Hypothalamus (tissue), 51 donors: Measurements from ENCODE around the gene APOH.

ENCODE experiments used
- DNase-seq, 51 donors: peaks; one replicate each; lab custom pipeline; 2025; lab: John Stamatoyannopoulos, UW

Gene APOH

DNA sequence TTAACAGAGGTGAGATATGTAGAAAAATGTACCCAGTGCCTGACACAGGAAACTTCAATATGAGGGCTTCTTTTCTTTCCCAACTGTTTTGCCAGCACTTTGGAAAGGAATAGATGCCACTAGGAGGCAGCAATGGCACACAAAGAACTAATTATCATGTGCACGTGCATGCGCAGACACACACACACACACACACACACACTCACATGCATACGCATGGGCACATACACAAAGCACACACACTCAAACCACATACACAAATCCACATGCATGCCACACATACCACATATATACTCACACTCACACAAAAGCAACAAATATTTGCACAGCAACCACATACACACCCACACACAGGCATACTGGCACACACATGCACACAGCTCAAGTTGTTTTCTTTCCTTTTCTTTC lies 28.5 kb downstream of the APOH start:
- DNase-seq, result peak in 16 of 51 donors; percentile 1 to 38 (median 12)

DNA sequence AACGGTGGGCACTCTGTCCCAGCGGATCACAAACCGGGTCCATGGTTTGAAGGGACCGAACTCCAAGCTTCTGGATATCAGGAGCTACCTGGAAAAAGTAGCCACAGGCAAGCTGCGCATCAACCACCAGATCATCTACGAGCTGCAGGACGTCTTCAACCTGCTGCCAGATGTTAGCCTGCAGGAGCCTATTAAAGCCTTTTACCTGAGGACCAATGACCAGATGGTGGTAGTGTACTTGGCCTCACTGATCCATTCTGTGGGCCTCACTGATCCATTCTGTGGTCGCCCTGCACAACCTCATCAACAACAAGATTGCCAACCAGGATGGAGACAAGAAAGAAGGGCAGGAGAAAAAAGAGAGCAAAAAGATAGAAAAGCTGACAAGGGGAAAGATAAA lies 31.0 kb downstream of the APOH start:
- DNase-seq, result no peak

DNA sequence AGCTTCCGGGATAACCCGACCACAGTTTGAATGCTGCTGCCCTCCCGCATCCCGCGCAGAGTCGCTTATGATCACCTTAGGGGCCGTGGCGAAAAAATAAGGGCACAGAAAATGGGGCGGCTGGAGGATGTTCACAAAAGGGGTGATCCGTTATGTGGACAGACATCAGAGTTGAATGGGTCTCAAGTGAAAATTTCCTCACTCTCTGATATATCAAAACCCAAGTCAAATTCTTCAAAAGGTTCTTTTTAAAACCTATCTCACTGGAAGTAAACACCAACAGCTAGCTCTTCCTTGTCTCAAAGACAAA lies 36.9 kb downstream of the APOH start:
- no peak for DNase-seq

DNA sequence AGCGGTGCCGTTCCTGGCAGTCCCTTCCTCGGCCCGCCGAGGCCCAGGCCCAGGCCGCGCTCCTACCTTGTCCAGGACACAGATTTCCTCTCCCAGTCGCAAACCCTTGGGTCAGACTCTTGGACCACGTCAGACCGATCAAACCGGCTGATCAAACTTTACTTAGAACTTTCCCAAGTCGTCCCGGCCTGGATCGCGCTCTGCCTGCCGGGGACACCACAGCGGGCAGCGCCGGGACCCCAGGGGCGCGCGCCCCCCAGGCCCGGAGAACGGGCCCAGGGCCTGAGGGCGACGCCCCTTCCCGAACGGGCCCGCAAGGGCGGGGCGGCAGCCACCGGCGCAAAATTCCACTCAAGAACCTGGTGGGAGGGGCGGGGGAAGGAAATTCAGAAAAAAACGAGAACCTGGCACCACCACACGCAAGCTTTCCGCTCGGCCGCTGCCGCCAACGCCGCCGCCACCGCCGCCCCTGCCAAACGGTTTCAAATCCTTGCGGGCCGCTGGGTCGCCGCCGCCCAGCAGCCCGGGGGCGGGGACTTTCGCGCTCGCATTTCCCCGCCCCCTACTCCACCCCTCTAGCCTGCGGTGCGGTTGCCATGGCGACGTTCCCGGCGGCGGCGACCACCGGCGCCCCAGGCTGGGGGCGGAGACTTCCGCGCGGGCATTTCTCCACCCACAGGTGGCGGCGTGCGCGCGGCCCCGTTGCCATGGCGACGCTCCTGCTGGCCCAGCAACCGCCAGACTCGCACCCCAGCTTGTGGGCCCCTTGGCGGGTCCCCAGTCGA lies 37.4 kb downstream of the APOH start, which contains the start of gene CEP112:
CEP112 (minus strand) TSS at position 541 of the 785 bp plus-strand sequence.
- peak in 41 of 51 donors; percentile 13 to 73 (median 41) for DNase-seq

DNA sequence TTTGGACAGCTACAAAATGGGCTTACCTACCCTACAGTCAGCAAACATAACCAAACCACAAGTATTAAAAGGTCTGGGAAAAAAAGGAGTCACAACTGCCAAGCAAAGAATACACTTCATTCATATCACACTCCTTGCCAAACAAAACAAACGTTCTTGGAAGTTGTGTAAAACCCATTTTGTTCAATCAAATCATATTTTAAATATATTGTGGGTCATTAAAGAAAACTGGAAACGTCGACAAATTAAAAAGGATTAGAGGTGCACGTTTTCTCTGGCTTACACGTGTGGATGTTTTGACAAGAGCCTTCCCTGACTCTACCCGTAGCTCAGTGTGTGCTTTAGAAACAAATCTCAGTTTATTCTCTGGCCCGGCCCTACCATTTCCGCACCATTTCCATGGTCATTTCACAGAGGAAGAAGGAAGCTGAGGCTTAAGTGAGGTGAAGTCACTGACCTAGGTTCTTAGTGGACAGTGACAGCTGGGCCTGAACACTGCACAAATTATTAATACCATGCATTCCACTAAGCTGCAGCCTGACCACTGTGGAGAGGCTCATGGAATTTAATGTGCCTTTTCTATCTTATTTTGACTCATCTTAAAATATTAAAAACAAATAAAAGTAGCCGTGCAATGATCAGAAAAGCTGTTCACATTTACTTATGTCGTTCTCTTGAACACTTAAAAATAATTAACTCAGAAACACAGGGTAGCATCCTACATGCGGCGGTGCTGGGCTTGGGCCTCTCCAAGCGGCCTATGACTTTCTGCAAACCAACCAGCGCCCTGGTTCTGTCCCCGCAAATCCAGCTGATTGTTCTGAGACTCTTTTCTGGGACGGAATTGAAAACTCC lies 38.2 kb downstream of the APOH start:
- DNase-seq, result peak in 1 of 51 donors; percentile 3

DNA sequence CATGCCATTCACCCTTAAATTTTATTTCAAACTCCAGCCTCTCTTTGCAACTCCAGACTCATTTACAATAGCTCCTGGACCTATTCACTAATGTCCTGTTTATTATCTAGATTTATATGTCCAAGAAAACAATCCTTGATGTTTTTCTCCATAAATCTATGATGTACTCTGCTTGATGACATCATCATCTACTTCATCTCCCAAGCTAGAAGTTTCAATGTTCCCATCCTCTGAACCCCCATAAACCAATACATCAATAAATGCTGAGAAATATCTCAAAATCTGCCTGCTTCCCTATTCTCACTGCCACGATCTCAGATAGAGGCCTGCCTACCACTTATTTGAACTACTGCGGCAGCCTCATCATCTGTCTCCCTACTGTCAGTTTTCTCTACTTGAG lies 41.5 kb downstream of the APOH start:
- DNase-seq, result no peak

DNA sequence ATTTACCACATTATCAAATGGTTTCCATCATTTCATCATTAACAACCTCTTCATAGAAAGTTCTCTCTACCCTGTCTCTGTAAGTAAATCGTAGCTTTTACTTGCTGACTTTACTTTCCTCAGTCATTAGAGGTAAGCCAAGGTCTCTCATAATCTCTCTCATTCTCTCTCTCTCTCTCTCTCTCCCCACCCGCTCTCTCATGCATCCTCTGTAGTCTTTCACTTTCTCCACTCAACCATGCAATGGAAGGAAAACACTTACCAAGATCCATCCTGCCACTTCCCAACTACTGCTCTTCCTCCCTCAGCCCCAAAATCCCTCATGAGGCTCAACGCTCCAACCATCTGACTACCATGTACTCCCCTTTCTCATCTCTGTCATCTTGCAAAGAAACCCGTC lies 43.4 kb downstream of the APOH start:
- no peak for DNase-seq

DNA sequence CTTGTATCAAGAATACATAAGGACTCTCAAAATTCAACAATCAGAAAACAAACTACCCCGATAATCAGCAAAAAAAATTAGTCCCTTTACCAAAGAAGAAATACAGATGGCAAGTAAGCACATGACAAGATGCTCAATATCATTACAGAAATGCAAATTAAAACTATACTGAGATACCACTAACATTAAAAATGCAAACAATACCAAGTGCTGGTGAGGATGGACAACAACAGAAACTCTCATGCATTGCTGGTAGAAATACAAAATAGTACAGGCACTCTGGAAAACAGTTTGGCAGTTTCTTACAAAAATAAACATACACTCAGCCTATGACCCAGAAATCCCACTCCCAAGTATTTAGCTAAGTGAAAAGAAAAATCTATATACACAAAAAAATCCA lies 44.8 kb downstream of the APOH start:
- DNase-seq, result no peak

DNA sequence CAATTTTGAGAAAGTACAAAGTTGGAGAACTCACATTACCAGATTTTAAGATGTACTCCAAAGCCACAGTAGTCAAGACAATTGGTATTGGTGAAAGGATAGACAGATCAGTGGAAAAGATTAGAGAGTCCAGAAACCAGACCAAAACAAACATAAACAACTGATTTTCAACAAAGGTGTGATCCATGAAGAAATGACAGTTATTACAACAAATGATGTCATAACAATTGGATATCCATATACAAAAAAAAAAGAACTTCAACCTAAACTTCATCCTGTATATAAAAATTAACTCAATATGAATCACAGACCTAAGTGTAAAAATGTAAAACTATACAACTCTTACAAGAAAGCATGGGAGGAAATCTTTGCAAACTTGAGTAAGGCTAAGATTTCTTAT lies 45.7 kb downstream of the APOH start:
- DNase-seq, result no peak

DNA sequence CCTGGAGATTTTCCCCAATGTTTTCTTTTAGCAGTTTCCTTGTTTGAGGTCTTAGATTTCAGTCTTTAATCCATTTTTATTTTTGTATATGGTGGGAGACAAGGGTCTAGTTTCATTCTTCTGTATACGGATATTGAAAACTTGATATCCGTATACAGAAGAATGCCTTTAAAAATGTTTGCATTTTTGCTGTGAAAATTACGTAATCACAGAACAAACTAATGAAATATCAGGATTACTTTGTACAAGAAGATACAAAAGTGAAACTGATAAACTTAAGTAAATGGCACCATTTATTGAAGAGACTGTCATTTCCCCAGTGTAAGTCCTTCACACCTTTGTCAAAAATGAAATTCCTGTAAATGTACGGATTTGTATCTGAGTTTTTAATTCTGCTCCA lies 50.6 kb downstream of the APOH start:
- no peak for DNase-seq

DNA sequence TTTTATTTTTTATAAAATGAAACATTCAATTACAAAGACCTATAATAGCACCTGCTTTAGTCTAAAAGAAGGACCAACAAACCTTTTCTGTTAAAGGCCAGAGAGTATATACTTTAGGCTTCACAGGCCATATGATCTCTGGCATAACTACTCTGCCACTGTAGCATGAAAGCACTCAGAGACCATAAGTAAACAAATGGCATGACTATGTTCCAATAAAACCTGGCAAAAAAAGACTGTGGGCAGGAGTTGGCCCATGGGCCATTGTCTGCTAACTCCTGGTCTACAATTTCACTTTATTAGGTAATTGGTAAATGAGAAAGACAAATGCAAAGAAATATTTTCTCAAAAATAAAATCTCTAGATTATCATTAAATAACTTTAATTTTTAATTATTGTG lies 52.2 kb downstream of the APOH start:
- no peak for DNase-seq

DNA sequence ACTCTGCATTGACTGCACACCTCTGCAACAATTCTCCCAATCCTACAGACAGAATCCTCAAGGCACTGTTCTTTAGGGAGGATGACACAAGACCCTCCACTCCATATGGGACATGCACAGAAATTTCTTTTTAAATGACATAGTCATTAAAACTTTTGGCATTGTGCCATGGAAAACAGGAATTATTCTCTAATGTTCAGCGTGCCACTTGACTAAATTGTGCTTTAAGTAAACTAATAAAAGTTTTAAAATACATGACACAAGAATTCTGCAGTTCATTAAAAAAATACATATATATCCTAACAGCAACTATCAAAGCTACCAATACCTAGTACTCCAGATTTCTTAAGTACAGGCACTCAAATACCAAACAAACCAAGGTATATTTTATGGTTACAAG lies 53.3 kb downstream of the APOH start:
- no peak for DNase-seq

DNA sequence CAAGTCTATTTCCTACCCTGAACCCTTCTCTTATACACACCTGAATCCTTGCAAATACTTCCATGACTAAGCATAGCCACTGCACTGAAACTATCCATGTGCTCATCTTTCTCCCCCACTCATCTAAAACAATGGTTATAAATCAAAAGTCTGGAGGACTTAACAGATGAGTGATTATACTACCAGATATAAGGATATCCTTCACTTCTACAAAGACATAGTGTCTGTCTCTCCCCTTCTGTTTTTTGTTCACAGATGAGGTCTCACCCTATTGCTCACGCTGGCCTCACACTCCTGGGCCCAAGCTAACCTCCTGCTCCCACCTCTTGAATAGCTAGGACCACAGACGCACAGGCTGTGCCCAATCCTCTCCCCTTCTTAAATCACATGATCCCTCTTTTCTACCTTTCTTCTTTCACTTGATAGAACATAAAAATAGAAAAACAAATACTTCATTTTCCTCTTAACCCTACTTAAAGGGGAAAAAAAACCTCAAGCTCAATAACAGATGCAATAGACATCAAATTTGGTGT lies 56.5 kb downstream of the APOH start:
- DNase-seq, result no peak

DNA sequence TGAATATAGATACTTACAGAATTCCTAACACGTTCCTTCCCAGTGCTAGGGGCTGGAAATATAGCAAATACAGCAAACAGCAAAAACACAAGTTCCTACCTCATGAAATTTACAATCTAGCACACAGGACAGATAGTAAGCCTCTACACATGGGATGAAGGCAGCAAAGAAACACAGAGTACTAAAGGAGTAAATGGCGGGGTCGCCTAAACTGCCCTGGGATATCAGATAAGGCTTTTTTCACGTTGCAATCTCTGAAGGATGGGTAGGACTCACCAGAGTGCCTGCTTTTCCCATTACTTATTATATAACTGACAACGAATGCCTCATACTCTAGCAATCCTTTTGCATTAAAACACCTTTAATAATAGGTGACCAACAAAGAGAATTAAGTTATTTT lies 57.1 kb downstream of the APOH start:
- DNase-seq, result no peak

DNA sequence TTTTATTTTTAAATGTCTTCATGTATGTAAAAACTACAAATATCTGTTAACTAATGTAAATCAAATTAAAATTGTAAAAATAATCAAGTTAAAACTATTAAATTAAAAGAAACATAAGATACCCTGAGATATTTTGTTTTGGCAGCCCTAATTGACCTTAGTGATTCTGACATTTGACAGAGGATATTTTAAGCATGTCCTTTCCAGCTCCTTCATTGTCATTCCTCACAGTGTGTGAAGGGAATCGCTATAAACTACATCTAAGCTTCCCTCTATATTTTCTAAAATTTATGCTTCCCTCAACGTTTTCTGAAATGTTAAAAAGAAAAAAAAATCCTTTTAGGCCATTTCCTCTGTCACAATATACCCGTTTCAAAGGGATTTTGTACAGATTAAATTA lies 57.5 kb downstream of the APOH start:
- DNase-seq, result no peak

DNA sequence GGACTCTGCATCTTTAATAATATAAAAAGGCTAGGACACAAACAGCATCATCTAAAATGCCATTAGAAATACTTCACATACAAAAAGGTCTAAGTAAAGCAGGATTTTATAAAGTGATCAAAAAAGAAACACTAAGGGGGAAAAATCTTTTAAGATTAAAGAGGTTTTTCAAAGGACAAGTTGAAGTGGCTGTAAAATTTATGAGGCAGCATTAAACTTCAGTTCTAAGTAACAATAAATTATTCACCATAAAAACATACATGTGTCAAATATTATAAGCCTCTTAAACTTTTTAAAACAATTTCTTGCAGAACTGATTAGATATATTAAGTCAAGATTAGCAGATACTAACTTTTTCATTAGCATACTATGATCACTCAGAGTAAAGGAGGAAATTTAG lies 58.0 kb downstream of the APOH start:
- DNase-seq, result no peak

DNA sequence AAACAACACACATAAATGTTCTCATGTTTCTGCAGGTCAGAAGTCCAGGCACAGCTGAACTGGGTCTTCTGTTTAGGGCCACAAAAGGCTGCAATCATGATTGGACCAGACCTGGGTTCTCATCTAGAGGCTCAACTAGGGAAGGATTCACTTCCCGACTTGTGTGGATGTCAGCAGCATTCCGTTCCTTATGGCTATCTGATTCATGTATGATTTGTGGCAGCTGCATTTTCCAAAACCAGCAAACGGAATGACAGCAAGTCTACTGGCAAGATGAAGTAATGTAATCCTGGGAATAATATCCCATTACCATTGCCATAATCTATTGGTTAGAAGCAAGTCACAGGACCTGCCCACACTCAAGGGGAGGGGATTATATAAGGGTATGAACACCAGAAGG lies 59.4 kb downstream of the APOH start:
- DNase-seq, result no peak

DNA sequence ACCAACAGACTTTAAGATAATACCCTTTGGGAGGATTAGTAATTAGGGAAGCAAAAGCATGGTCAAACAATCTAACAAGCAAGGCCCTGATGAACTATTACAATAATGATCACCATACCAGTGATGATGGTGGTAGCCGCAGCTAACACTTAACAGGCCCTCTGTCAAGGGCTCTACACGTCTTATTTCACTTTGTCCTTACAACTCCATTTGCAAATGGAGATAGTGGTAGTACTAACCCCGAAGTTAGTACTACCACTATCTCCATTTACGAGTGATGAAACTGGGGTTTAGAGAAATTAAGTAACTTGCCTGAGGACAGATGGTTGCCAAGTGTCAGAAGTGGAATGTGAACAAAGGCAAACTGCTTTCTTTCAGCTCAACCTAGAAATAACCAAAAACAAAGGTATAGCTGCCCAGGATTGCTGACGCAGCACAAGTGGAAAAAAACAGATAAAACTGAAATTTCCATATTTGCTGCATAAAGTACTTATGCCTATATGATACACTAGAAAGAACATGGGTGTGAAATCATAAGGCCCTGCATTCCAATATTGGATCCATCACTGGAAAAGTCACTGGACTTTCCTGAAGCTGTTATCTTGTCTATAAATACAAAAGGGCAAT lies 61.9 kb downstream of the APOH start:
- no peak for DNase-seq

DNA sequence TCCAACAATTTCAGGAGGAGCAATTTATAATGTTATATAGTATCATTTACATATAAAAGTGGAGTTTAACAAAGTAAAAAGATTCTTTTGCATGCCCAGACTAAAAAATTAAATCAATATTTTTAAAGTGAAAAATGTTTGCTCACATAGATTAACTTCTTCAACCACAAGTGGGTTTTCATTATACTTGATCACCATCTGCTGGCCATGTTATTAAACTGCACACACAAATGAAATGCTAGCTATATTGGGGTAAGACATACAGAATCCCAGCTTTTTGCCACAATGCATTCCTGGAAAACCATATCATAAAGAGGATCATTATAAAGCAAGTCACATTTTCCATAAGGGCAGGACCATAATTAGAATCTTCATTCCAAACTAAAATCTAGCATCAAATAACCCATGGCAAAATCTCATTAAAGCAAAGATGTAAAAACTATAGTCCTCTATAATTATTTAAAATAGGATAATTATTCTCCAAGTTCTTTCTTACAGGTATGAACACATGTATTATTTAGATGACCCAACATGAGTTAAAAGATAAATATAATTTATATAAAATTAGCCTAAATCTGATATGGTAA lies 63.6 kb downstream of the APOH start:
- DNase-seq, result peak in 3 of 51 donors; percentile 2 to 27 (median 14)
